Islet precursor cell (in vitro differentiated cells): ENCODE results near the gene SMIM44.
"Not testable (repeated sequence)": the region's sequence is repeated elsewhere in the genome, so short reads cannot be mapped to it uniquely, and the experiment has no call there.

Source experiments
- DNase-seq: peaks from one replicate; pipeline ENCODE4 v3.0.0-alpha.2; 2018

Gene SMIM44

GRCh38 chr19:3516675-3517207 lies 33.5 kb upstream of the SMIM44 start:
- DNase-seq: no peak

- no peak for DNase-seq
These were observed 32.7 kb upstream of the SMIM44 start for GRCh38 chr19:3515891-3516422.

- DNase-seq: no peak
These were observed 31.7 kb upstream of the SMIM44 start for GRCh38 chr19:3514930-3515329.

- DNase-seq: no peak
These were observed 30.2 kb upstream of the SMIM44 start for GRCh38 chr19:3513229-3514140.

DNA sequence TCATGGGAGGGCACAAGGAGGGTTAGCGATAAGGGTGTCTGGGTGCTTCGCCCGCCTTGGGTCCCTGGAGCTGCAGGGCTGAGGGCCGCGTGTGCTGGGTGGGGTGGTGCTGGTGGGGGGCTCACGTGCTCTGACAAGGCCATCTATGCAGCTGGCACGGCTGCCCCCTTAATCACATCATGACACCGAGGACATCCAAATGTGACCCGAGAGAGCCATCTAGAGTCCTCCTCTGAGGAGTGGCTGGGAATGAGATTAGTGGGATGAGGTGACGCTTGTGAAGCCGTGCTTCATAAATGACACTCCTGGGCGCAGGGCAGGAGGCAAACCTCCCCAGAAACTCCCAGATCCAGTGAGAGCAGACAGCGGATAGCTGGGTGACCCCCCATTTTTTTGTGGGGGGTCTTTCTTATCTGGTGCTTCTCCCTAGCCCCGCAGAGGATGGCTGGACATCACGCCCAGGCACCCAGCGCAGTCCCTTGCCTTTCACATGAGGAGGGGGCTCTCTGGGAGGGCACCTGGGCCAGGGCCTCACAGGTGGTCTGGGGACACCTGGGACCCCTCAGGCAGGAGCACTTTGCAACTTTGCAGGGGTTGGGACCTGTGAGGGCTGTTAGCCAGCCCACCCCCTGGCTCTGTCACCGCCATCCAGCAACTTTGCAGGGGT lies 29.5 kb upstream of the SMIM44 start:
- DNase-seq: no peak

DNA sequence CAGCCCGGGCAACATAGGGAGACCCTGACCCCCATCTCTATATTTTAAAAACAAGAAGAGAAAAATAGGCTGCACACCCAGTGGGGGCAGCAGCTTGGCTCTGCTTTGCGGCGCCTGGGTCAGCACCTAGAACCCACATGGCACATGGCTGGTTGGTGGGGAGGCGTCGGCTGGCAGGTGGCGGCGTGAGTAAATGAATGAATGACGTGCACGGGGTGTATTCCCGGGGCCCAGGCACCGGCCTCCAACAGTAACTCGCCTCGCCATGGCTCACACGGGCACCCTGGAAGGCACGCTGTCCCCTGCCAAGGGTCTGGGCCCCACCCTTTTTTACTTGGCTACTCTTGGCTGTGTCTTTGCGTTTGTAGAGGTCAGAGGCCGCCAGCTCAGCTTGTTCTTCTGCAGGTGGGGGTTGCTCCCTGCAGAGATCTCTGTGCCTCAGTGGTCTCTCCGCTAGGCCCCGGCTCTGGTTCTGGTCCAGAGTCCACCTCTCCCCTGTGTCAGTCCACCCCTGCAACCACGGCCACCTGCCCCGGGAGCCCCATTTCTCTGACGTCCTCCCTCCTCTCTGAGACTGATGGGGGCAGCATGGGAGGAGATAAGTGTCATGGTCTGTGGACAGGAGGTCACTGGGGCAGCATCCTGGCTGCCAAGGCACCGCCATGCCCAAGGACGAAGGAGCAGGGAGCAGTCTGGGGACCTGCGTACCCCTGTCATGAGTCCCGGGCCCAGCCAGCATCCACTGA lies 28.4 kb upstream of the SMIM44 start:
- no peak for DNase-seq

DNA sequence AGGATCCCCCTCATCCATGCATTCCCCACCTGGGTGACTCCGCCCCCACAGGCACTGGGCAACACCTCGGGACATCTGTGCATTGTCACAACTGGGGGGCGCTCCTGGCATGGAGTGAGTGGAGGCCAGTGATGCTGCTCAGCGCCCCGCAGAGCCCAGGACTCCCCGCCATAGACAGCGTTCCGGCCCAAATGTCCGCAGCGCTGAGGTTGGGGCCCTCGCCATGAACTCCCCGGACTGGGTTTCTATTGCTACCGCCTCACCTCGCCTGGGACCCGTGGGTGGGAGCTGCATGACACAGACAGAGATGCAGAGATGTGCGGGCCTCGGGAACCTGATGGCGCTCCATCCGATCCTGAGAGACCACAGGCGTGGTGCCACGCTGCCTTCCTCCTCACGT lies 27.5 kb upstream of the SMIM44 start:
- DNase-seq: no peak

DNA sequence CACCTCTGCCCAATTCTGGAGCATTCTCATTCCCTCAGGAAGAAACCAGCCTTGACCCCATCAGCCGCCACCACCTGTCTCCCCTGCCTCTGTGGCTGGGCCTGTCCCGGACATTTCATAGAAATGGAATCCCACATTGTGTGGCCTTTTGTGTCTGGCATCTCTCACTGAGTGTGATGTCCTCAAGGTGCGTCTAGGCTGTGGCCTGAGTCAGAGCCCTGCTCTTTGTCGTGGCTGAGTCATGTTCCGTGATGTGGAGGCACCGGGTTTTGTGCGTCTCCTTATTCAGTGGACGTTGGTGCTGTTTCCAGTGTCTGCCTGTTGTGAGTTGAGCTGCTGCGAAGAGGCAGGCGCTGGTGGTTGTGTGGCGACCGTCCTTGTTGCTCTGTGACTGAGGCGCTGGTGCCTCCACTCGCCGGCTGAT lies 26.3 kb upstream of the SMIM44 start:
- DNase-seq: peak; percentile 91

GRCh38 chr19:3508771-3509535 lies 25.7 kb upstream of the SMIM44 start:
- DNase-seq: no peak

DNA sequence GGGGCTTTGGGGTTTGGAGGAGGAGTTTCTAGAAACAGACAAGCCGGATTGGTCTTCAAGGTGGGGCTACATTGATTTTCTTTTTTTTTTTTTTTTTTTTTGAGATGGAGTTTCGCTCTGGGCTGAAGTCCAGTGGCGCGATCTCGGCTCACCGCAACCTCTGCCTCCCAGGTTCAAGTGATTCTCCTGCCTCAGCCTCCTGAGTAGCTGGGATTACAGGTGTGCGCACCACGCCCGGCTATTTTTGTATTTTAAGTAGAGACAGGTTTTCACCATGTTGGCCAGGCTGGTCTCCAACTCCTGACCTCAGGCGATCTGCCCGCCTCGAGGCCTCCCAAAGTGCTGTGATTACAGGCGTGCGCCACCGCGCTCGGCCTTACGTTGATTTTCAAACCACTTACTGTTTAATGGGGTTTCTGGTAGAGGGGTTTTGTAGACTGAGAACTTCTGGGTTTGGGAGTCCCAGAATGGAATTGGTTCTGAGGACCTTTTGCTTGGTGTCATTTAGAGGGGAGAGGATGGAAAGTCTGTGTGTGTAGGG lies 24.9 kb upstream of the SMIM44 start:
- not testable (repeated sequence) for DNase-seq

DNA sequence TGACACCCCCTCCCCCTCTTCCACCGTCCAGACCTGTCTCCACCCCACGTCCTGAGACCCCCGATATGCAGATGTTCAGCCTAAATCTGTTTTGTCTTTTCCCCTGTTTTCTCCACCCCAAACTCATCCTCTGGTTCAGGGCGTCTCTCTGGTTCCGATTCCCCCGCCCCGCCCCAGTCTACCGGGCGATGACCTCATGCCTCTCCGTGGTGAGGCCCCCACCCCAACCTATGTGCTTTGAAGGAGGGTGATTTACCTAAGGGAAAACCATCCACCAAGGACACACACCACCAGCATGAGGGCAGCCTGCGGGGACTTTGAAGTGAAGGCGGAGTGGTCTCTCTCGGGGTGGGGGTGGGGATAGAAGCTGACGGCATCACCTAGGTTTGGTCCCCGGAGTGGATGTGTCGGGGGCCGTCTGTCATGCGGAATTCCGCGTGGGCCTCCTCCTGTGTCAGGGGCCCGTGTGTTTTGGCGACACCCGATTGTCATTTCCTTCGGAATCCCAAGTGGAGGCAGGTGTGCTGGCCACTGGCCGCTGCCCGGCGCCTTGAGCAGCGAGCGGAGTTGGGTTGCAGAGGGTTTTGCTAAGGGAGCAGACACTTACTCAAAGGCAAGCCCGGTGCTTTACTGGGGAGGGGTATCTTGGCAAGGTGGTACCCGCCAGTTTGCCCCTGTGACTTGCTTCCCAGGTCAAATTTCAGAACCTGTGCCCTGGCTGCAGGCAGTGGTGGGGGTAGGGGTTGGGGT lies 24.3 kb upstream of the SMIM44 start:
- peak; percentile 74 for DNase-seq

DNA sequence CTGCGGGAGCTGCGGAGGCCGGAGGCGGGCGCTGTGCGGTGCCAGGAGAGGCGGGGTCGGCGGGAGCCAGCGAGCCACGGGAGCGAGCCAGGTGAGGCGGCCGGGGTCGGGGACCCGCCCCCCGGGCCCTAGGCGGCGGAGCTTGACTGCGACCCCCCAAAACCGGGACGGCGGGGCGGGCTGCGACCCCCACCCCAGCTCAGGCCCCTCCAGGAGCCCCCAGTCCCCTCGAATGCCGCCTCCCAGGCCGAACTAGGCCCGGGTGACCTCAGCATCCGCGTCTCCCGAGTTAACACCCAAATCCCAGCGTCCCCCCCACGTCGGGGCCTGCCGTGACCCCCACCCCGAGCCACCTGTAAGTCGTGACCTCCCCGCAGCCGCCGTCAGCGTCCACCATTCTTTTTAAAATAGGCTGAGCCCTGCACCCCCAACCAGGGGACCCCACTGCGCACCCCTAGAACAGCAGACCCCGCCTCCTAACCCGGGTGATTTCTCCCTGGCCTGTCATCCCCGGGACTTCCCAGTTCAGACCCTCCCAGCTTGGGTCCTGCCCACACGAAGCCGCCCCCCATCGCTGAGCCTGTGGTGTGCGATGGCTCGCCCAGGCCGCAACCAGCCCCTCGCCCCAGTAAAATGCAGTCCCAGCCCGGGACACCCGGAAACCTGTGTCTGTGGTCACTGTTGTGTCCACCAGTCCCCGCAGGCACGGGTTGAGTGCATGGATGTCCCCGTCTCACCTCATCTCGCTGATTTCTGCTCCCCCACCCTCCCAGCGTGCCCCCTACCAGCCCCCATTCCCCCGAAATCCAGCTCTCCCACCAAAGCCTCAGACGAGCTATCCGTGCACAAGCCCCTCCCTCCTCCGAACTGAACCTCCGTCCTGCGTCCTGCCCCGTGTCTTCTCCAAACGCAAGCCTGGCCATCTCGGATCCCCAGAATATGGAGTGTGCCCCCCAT lies 23.4 kb upstream of the SMIM44 start:
- no peak for DNase-seq

DNA sequence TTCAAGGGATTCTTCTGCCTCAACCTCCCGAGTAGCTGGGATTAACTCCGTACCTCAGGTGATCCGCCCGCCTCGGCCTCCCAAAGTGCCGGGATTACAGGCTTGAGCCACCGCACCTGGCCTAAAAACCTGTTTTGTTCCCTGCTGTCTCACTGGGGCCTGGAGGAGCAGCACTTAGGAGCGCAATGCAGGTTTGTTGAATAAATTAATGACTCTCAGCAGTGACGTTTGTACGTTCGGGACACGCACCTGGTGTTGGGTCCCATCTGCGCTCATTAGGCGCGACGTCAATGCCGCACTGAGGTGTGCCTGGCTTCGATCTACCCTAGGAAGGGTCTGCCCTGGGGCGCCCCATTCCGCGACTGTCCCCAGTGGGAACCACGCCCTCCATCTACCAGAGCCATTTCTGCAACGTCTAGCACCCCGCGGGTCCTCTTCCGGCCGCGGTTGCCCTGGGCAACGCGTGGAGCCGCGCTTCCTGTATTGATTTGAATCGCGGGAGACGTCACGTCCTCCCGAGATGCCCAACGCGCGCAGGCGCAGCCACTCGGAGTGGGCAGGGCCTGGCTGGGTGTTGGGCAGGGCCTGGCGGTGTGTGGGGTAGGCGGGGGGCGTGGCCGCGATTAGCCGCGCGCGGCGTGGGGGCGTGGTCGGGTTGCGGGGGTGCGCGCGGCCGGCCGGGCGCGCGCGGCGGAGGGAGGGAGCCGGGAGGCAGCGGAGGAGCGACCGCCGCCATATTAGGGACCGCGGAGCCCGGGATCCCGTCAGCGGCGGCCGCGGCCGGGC lies 22.6 kb upstream of the SMIM44 start, which contains the start of gene FZR1:
Gene FZR1, plus strand, starts transcription at position 714 of the 786 bp plus-strand sequence. CDS start 16,679 bp downstream, outside the sequence.
- DNase-seq: peak; percentile 99

GRCh38 chr19:3504735-3505134 lies 21.5 kb upstream of the SMIM44 start:
- DNase-seq: no peak

- DNase-seq: no peak
These were observed 19.9 kb upstream of the SMIM44 start for GRCh38 chr19:3503036-3503572.

DNA sequence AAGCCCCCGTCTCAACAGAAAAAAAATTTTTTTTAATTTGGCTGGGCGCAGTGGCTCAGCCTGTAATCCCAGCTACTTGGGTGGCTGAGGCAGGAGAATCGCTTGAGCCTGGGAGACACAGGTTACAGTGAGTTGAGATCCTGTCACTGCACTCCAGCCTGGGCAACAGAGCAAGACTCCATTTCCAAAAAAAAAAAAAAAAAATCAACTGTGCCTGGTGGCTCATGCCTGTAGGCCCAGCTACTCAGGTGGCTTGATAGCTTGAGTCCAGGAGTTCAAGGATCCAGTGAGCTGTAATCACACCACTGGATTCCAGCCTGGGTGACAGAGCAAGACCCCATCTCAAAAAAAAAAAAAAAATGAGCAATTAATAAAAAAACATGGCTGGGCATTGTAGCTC lies 18.5 kb upstream of the SMIM44 start:
- DNase-seq: no peak

- peak; percentile 97 for DNase-seq
These were observed 17.3 kb upstream of the SMIM44 start, which contains the start of gene DOHH for GRCh38 chr19:3500429-3501101. TSS of gene DOHH (minus strand) at chr19:3500674. CDS start at chr19:3496814, 3,860 bp downstream.
